DMS79 treated with DMSO at 0.1 percent for 48 hours (cell line): ENCODE data around the gene PIGS.
"Not testable (repeated sequence)": the region's sequence is repeated elsewhere in the genome, so short reads cannot be mapped to it uniquely, and the experiment has no call there.

Source experiments
- DNase-seq: peaks from one replicate; lab custom pipeline; 2025; lab: John Stamatoyannopoulos, UW

The PIGS gene

DNA sequence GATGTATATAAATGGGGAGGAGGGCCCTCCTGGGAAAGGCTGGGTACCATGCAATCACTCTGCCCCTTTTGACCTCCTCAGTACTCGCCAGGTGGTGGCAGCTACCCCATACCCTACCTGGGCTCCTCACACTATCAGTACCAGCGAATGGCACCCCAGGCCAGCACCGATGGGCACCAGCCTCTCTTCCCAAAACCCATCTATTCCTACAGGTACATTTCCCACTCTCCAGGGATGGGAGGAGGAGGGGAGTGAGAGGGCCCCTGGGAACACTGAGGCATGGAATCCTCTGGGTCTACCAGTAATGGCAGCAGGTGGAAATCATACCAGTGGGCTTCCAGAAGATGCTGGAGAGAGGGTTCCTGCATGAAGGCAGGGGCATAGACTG is 42.3 kb downstream of the PIGS start:
- DNase-seq: no peak

DNA sequence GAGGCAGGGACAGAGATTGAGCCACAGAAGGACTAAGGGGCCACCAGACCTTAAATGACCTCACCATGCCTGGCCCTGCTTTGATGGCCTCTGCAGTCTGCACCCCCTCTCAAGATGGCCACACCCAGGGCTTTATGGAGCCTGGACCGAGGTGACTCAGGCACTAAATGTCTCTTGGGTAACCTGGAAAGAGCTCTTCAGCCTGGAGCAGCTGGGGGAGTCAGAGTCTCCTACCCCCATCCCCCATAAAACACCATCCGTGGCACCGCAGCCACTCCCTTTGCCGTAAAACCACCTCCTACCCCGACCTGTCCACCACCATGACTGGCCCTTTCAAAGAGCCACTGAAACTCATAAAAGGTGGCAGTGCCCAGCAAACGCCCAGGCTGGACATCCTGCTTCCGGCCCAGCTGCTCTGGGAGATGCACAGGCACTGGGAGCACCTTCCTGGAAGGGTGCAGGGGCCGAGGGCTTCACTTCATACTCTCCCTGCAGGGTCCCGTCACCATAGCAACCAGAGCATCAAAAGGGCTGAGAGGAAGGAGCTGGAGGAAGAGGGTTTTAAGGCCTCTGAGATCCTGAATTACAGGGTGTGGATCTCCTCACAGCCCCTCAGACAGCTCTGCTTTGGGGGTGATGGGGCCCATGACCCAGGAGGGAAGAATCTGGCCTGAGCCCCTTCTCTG is 42.9 kb downstream of the PIGS start:
- no peak for DNase-seq

DNA sequence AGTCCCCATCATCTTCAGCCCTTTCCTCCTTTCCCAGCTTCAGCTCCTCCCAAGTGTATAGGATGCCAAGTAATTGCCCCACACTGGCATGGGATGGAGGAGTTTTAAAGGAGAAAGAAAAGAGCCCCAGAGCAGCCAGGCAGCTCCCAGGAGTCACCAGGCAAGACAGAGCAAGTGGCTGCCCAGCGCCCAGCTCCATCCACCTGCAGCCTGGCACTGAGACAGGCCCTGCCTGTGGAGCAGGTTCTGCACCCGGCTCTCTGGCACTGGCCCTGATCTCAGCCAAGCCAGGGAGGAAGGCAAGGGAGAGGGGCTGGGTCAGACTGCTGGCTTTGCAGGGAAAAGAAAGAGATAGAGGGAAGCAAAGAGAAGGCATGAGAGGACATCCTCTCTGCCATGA is 43.5 kb downstream of the PIGS start:
- DNase-seq: no peak

DNA sequence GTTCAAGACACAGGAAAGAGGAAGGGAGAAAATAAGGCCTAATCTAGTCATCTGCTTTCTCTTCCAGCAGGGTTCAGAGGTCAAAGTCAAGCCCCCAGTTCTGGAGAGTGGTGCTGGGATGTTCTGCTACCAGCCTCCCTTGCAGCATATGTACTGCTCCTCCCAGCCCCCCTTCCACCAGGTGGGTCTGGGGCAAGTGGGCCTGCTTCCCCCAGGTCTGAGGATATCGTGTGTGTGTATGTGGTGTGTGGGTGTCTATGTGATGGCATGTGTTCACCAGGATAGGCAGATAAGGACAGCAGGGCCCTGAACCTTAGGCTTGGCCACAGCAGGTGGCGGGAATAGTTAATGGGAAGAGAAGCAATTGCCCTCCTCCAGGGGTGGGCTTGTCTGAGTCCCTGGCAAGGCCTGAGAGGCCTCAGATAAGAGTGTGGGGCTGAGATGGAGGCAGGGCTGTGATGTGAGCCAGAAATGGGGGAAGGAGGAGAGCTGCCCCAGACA is 44.1 kb downstream of the PIGS start:
- DNase-seq: no peak

DNA sequence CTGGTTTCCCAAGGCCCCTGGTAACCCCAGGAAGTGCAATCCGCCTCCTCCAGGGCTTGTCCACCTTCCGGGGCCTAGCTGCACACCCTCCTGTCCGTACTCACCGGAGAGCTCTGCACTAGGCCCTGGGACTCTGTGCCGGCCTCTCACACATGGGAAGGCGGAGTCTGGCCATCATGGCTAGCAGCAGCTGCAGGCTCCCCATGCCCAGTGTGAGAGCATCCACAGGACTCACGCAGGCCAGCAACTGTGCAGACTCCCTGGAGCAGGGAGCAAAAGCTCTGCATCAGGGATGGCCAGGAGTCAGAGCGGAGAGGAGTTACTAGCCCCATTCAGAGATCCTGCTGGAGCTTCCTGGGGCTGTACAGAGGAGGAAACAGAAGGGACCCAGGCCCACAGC is 44.9 kb downstream of the PIGS start:
- DNase-seq: no peak

DNA sequence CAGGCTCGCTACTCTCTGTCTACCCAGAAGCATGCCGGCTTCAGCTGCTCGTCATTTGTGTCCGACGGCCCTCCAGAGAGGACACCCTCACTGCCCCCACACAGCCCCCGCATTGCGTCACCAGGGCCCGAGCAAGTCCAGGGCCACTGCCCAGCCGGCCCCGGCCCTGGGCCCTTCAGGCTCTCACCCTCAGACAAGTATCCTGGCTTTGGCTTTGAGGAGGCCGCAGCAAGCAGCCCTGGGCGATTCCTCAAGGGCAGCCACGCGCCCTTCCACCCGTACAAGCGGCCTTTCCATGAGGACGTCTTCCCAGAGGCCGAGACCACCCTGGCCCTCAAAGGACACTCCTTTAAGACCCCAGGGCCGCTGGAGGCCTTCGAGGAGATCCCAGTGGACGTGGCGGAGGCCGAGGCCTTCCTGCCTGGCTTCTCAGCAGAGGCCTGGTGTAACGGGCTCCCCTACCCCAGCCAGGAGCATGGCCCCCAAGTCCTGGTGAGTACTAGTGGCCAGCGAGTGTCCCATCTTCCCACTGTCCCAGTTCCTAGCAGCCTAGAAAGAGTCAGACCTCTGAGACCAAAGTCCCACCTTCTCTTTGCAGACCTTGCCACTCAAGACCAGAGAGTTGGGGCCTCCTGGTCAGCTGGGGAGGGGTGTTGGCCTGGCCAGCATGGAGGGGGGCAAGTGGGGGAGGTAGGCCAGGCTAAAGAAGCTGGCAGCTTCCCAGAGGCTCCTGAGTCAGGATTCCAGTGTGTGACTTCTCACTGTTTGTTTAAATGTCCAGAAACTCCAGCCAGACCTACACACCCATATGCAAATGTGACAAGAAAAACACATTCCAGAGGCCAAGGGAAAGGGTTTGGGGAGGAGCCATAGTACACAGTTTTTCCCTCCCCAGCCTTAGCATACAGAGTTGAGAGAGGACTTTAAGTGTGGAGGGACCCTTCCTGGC is 46.6 kb downstream of the PIGS start:
- no peak for DNase-seq

DNA sequence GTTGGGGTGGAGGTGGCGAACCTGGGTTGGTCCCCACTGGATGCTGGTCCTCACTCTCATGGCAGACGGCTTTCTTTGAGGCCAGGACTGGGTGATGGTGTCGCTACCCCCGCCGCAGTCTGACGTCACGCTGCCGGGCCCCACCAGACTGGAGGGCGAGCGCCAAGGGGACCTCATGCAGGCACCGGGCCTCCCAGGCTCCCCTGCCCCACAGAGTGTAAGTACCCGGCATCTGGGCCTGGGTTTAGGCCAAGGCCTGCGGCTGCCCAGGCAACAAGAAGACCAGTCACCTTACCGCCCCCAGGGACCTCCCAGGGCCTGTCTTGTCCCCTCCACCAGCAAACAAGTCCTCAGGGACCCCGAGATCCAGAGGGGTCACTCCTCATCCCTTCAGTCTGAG is 47.4 kb downstream of the PIGS start:
- no peak for DNase-seq

DNA sequence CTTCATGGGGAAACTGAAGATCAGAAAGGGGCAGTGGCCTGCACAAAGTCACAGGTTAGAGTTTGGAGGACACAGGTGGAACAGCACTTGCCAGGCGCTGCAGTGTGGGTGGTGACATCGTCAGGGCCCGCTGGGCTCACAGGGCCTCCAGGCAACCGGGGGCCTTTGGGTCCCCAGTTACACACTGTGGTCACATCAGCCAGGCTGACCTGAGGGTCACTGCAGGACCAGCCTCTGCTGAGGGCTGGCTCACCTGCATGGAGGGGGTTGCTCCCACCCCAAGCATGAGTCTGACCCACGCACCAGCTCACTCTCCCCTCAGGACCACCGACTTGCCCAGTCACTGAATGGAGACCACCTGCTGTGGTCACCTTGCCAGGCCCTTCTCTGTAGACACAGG is 48.1 kb downstream of the PIGS start:
- DNase-seq: no peak

DNA sequence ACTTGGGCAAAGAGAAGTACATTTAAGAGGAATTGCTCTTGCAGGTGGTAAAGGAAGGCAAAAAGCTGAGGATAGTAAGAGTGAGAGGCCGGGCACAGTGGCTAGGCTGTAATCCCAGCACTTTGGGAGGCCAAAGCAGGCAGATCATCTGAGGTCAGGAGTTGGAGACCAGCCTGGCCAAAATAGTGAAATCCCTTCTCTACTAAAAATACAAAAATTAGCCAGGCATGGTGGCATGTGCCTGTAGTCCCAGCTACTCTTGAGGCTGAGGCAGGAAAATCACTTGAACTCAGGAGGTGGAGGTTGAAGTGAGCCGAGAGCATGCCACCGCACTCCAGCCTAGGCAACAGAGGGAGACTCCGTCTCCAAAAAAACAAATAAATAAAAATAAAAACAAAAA is 49.0 kb downstream of the PIGS start:
- DNase-seq: not testable (repeated sequence)

DNA sequence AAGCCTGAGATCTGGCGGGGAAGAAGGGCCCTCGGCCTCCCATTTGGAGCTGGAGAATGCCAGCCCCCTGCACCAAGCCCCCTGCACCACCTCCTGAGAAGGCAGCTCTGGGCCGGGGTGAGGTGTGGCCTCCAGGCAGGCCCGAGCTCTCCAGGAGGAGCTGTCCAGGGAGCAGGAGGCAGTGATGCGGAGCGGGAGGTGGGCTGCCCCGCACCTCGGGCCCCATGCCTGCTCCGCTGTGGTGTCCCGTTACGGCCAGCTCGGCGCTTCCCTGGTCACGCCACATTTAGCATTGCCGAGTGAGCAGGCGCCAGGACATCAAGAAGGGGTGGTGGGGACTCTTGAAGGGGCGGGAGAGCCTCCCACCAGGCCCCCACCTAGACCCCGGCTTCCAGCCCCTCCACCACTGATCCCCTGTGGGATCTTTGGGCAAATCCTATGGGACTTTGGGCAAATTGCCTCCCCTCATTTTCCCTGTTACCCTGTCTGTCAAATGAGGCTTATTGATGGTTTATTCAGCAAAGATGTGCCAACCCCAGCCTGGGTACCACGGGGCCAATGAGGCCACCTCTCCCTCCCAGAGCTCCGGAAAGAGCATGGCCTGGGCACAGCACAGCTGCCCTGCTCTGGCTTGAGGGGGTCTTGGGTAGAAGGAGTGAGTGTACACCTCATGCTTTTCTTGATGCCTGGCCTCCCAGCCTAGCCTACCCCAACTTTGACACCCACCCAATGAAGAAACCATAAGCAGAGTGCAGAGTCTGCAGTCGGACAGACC is 49.8 kb downstream of the PIGS start:
- DNase-seq: peak; percentile 49

DNA sequence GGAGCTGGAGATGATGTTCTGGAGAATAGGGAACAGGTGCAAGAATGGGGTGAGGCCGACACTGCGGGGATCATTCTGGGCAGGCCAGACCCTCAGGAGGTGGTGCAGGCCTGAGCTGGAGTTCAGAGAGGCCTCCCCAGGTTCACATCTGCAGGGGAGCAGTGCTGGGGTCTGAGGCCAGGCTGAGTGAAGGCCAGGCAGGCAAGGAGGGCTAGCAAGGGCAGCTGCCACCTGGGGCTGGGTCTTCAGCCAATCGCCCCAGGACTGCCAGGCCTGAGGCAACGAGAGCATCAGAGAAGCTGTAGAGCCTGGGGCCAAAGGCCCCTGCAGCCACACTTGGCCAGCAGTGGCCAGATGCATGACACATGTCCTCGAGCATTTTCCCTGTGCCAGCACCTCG is 50.6 kb downstream of the PIGS start:
- no peak for DNase-seq

DNA sequence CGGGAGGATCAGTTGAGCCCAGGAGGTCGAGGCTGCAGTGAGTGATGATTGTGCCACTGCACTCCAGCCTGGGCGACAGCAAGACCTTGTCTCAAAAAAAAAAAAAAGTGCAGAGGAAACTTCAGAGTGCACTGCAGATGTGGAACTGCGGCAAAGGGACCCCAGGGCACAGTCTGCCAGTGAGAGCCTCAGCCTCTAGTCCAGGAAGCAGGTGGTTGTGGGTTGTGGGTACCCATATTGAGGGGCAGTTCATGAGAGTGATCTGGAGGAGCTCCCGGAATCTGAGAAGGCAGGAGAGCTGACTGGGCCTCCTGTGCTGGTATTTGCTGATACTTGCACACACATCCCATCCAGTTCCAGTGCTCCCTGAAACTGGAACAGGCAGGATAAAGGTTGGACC is 52.1 kb downstream of the PIGS start:
- DNase-seq: no peak

DNA sequence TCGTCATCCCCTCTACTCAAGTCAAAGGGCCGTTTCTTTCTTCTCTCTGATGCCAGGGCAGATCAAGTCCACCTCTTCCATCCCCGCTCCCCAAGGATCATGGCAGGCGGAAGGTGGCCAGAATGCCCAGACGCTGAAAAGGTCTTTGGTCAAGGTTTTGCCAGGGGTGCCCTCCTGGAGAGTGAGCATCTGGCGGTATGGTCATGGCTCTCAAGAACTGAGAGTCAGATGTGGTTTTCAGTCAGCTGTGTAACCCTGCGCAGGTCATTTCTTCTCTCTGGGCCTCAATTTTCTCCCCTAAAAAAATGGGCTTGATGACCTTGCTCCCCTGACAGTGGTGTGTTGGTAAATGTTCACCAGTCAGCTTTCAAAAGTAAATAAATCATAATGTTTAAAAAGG is 52.7 kb downstream of the PIGS start:
- no peak for DNase-seq

DNA sequence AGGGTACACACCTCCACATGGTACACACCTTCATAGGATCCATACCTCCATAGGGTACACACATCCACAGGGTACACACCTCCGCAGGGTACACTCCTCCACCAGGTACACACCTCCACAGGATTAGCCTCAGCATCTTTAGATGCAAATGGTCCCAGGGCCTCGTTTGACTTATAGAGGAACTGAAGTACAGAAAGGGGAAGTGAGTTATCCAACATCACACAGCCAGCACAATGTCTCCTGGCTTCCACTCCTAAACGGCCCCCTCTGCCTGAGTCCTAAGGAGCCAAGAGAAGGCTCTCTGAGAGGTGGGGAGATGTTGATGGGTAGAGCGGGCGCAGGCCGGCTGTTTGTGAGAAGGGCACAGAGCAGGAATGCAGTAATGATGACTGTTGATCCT is 53.2 kb downstream of the PIGS start:
- DNase-seq: no peak

DNA sequence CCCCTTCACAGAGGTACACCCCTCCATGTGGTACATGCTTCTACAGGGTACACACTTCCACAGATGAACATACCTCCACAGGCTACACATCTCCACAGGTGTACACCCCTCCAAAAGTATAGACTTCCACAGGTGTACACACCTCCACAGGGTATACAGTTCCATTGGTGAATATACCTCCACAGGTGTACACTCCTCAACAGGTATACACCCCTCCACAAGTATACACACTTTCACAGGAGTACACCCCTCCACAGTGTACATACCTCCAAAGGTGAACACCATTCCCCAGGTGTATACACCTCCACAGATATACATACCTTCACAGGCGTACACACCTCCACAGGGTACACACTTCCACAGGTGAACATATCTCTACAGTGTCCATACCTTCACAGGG is 55.8 kb downstream of the PIGS start:
- no peak for DNase-seq

DNA sequence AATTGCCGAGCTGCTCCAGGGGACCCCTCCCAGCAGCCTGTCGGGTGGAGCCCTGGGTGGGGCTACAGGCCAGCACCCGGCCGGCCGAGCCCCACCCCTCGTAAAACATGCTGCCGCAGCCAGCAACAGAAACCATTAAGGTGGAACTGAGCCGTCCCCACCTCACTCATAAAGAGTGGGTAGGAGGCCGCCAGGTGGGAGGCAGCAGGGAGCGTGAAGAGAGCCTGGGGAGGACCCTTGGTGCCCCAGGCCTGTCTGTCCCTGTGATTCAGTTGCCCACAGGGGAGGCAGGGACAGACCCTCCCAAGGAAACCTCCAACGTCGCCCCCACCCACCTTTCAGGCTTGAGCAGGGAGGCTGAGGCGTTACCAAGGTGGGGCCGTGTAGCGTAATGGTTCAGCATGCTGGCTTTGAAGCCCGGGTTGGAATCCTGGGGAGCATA is 56.7 kb downstream of the PIGS start:
- DNase-seq: peak; percentile 10

DNA sequence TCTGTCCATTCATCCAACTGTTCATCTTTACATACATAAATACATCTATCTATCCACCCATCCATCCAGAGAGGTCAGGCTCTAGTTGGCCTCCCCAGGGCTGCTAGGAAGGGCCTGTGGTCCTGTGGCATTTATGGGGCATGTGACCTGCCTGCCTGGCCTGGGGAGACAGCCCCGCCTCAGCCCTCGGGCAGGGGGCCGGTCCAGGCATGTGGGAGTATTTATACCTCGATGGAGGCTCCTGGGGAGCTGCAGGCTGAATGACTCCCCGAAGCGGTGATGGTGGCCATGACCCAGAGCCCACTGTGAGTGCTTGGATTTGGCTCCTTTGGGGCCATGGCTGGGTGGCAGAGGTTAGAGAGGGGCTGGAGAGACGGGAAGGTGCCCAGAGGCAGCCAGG is 57.8 kb downstream of the PIGS start:
- DNase-seq: no peak

DNA sequence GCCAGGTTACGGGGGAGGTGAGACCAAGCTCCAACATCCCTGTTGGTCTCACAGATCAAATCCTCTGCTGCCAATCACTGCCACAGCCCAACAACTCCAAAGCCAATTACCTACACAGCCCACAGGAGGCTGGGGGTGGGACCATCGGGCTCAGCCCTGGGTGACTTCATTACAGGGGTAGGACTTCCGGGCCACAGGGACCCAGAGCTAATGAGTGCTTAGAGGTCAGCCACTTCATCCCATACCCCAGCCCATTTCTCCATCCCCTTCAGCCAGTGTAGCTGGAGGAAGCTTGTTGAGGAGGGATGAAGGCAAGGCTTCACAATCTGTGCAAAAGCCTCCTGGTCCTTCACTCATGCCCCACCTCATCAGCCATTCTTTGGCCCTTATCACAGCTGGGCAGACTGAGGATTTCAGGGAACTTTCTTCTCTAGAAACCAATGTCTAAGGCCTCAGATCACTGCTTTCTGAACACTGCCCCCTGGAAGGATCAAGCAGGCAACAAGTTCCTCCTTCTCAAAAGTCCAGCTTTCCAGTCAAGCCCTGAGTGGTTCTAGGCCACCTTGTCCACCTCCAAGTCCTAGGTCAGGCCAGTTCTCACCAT is 59.4 kb downstream of the PIGS start:
- no peak for DNase-seq

DNA sequence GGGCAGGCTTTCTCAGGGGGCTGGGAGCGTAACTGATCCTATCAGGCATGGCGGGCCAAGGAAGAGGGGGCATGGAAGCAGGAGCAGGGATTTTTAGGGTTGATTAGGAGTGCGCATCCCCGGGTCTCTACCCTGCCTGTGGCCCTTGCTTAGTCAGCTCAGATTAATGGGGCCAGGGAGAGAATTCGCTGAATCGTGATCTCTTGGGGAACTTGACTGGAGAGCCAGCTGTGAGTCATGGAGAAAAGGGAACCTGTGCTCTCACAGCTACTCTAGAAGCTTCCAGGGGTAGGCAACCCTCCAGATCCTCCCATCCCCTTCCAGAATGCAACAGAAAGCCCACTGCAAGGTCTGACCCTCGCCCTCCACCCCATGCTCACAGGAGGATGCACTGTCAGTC is 61.5 kb downstream of the PIGS start:
- DNase-seq: no peak

DNA sequence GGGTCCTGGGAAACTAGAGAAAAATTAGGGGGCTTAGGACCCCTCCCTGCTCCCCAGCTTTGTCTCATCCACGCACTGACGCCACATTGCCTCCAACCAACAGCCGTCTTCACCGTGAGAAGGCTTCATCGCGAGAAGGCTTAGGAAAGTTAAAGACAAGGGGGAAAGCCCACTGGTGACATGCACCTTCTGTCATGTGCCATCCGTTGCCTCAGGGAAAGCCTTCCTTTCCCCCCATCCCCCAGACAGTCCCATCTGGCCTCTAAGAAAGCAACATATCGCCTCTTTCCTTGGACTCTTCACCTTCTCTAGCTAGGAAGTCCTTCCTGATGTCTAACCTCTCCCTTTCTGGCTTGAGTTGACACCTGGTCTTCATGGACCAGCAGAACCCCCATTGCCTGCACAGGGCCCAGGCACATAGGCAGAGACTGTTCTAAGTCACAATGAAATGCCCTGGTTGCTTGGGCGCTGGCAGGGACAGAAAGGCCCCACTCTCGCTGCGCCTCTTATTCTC is 63.1 kb downstream of the PIGS start:
- DNase-seq: no peak

DNA sequence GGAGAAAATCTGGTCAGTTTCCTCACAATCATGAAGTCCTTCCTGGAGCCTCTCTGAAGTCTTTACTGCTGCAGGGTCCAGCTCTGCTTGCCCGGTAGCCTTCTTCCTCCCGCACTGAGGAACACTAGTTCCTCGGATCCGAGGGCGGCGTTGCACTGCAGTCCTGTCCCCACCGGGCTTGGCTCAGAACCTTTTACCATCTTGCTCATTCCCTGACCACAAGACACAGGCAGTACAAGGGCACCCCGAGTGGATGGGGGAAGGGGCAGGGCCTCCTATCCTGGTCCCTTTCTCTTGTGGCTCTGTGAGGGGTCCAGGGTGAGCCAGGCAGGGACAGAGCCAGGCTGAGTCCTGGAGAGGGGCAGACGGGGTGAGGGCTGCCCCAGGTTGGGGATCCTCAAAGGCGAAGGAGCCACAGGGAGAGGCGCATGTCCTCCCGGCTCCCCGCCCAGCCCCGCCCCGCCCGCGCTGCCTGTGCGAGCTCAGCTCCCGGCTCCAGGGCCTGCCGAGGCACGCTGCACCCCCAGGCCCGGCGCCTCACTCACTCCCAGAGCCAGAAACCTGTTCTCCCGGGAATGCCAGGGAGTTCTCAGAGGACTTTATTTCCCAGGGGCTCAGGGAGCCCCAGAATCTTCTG is 63.6 kb downstream of the PIGS start:
- DNase-seq: no peak
